ENCODE results near the gene SERPINB11.

The SERPINB11 gene

GRCh38 chr18:63677500-63678225 lies 25.1 kb upstream of the SERPINB11 start:
- Histone ChIP-seq H3K4me3 (IDR thresholded peaks at IDR 0.05; ENCODE audit: insufficient read depth, low read depth, low read length) (no peak overlapping the region), H2AFZ (ENCODE audit: low read depth) (no peak overlapping the region), H3K36me3 (ENCODE audit: insufficient read depth) (no peaks in the 10 kb centered on the region), H3K27ac (no peak overlapping the region), H4K20me1 (ENCODE audit: insufficient read depth) (no peaks in the 10 kb centered on the region), H3K4me2 (no peak overlapping the region), H3K79me2 (ENCODE audit: insufficient read depth, low read depth) (no peaks in the 10 kb centered on the region), H3K9ac (no peak overlapping the region), H3K4me1 (ENCODE audit: low read depth, poor library complexity, severe bottlenecking) (no peaks in the 10 kb centered on the region), H3K27me3 (ENCODE audit: insufficient read depth, low read depth) (no peaks in the 10 kb centered on the region)
- no peak for TF ChIP-seq CTCF (conservative IDR thresholded peaks at IDR 0.05; ENCODE audit: low read depth, low read length)

- Histone ChIP-seq H3K9ac (no peak overlapping the region), H2AFZ (ENCODE audit: low read depth) (no peak overlapping the region), H4K20me1 (ENCODE audit: insufficient read depth) (no peaks in the 10 kb centered on the region), H3K36me3 (ENCODE audit: insufficient read depth) (no peaks in the 10 kb centered on the region), H3K79me2 (ENCODE audit: insufficient read depth, low read depth) (no peaks in the 10 kb centered on the region), H3K27me3 (ENCODE audit: insufficient read depth, low read depth) (no peaks in the 10 kb centered on the region), H3K4me2 (no peak overlapping the region), H3K4me1 (ENCODE audit: low read depth, poor library complexity, severe bottlenecking) (no peaks in the 10 kb centered on the region), H3K27ac (no peak overlapping the region), H3K4me3 (IDR thresholded peaks at IDR 0.05; ENCODE audit: insufficient read depth, low read depth, low read length) (no peak overlapping the region)
- no peak for TF ChIP-seq CTCF (conservative IDR thresholded peaks at IDR 0.05; ENCODE audit: low read depth, low read length)
Observed at GRCh38 chr18:63679820-63680606, 22.7 kb upstream of the SERPINB11 start.

GRCh38 chr18:63681449-63682340 lies 21.1 kb upstream of the SERPINB11 start:
- no peak for TF ChIP-seq CTCF (conservative IDR thresholded peaks at IDR 0.05; ENCODE audit: low read depth, low read length)
- H3K9ac ChIP-seq = no peak overlapping the region
- no peaks in the 10 kb centered on the region for H3K4me1 ChIP-seq (ENCODE audit: low read depth, poor library complexity, severe bottlenecking)
- H3K79me2 ChIP-seq (ENCODE audit: insufficient read depth, low read depth) = no peaks in the 10 kb centered on the region
- H3K27me3 ChIP-seq (ENCODE audit: insufficient read depth, low read depth) = no peaks in the 10 kb centered on the region
- H3K27ac ChIP-seq = no peak overlapping the region
- no peak overlapping the region for H3K4me2 ChIP-seq
- no peaks in the 10 kb centered on the region for H4K20me1 ChIP-seq (ENCODE audit: insufficient read depth)
- no peaks in the 10 kb centered on the region for H3K36me3 ChIP-seq (ENCODE audit: insufficient read depth)
- no peak overlapping the region for H3K4me3 ChIP-seq (IDR thresholded peaks at IDR 0.05; ENCODE audit: insufficient read depth, low read depth, low read length)
- H2AFZ ChIP-seq (ENCODE audit: low read depth) = no peak overlapping the region

- no peak overlapping the region for H3K4me2 ChIP-seq
- no peak for TF ChIP-seq CTCF (conservative IDR thresholded peaks at IDR 0.05; ENCODE audit: low read depth, low read length)
- no peaks in the 10 kb centered on the region for H3K4me1 ChIP-seq (ENCODE audit: low read depth, poor library complexity, severe bottlenecking)
- no peak overlapping the region for H3K9ac ChIP-seq
- no peaks in the 10 kb centered on the region for H3K79me2 ChIP-seq (ENCODE audit: insufficient read depth, low read depth)
- no peak overlapping the region for H3K27ac ChIP-seq
- no peaks in the 10 kb centered on the region for H4K20me1 ChIP-seq (ENCODE audit: insufficient read depth)
- H3K36me3 ChIP-seq (ENCODE audit: insufficient read depth) = no peaks in the 10 kb centered on the region
- no peaks in the 10 kb centered on the region for H3K27me3 ChIP-seq (ENCODE audit: insufficient read depth, low read depth)
- no peak overlapping the region for H3K4me3 ChIP-seq (IDR thresholded peaks at IDR 0.05; ENCODE audit: insufficient read depth, low read depth, low read length)
- no peak overlapping the region for H2AFZ ChIP-seq (ENCODE audit: low read depth)
Observed at GRCh38 chr18:63683152-63683551, 19.6 kb upstream of the SERPINB11 start.
